DOHH2 (cell line): ENCODE data around the gene PLIN5.
A peak's percentile ranks its signal among the peaks of the same experiment; 100 is the strongest.

Experiments used
- H3F3A ChIP-seq: fragments of 200-600 bp; sonication (generic), shearing (Covaris generic); 2 replicates; pipeline ENCODE4 v1.6.0; 2016; ENCODE audit warnings: antibody characterized with exemption, mild to moderate bottlenecking; ENCODE audit not compliant: control insufficient read depth, insufficient read depth
- H3K27ac ChIP-seq: fragments of 200-600 bp; sonication (generic); 2 replicates; pipeline ENCODE4 v1.5.1; 2014; ENCODE audit warnings: low read depth, mild to moderate bottlenecking, low read length, moderate library complexity
- H3K27me3 ChIP-seq: fragments of 200-600 bp; sonication (generic); 2 replicates; pipeline ENCODE4 v1.6.1; 2014; ENCODE audit warnings: mild to moderate bottlenecking, low read length, mixed read lengths; ENCODE audit not compliant: control insufficient read depth
- H3K36me3 ChIP-seq: fragments of 200-600 bp; sonication (generic); 2 replicates; pipeline ENCODE4 v1.6.1; 2014; ENCODE audit warnings: mild to moderate bottlenecking, low read length, moderate library complexity, mixed read lengths; ENCODE audit not compliant: control insufficient read depth
- H3K4me1 ChIP-seq: fragments of 200-600 bp; sonication (generic); 2 replicates; pipeline ENCODE4 v1.6.1; 2014; ENCODE audit warnings: mild to moderate bottlenecking, low read length, mixed read lengths; ENCODE audit not compliant: control insufficient read depth
- H3K4me2 ChIP-seq: fragments of 200-600 bp; sonication (generic); 2 replicates; pipeline ENCODE4 v1.6.0; 2014; ENCODE audit warnings: mild to moderate bottlenecking, low read length, moderate library complexity
- H3K4me3 ChIP-seq: fragments of 200-600 bp; sonication (generic); 2 replicates; pipeline ENCODE4 v1.5.1; 2014; ENCODE audit warnings: mild to moderate bottlenecking, low read length, mixed read lengths
- H3K79me2 ChIP-seq: fragments of 200-600 bp; sonication (generic); 2 replicates; pipeline ENCODE4 v1.6.1; 2014; ENCODE audit warnings: mild to moderate bottlenecking, low read length, mixed read lengths; ENCODE audit not compliant: control insufficient read depth
- H3K9me2 ChIP-seq: fragments of 200-600 bp; sonication (generic); replicated peaks from 2 replicates; pipeline ENCODE4 v1.6.1; 2014; ENCODE audit warnings: mild to moderate bottlenecking, low read length, mixed read lengths; ENCODE audit not compliant: control insufficient read depth
- H3K9me3 ChIP-seq: fragments of 200-600 bp; sonication (generic); 2 replicates; pipeline ENCODE4 v1.6.1; 2014; ENCODE audit warnings: antibody characterized with exemption, low read length, mixed read lengths; ENCODE audit not compliant: control insufficient read depth, insufficient read depth
- H4K20me1 ChIP-seq: fragments of 200-600 bp; sonication (generic); 2 replicates; pipeline ENCODE4 v1.6.0; 2014; ENCODE audit warnings: low read depth, mild to moderate bottlenecking, antibody characterized with exemption, low read length, moderate library complexity; ENCODE audit not compliant: control insufficient read depth, insufficient read depth
- CTCF ChIP-seq: fragments of 200-600 bp; sonication (generic); IDR thresholded peaks from one replicate; pipeline ENCODE4 v1.5.1; 2014; ENCODE audit warnings: antibody characterized with exemption, mild to moderate bottlenecking, low read depth, low read length; ENCODE audit not compliant: poor library complexity, severe bottlenecking
- EZH2phosphoT487 ChIP-seq: fragments of 200-600 bp; sonication (generic); IDR thresholded peaks from 2 replicates; pipeline ENCODE4 v1.6.1; 2017; ENCODE audit warnings: borderline replicate concordance, mild to moderate bottlenecking, antibody characterized with exemption, low read length, moderate library complexity, mixed read lengths

PLIN5 gene

GRCh38 chr19:4534836-4535658, at the start of gene PLIN5:
Gene PLIN5 (minus strand): TSS chr19:4535224. CDS start chr19:4534074, 1,150 bp downstream.
- Histone ChIP-seq H3K27ac (no peak within 1 kb of the TSS), H3K36me3 (no peaks in the 10 kb centered on the region), H3K79me2 (no peaks in the 10 kb centered on the region), H3F3A (no peaks in the 10 kb centered on the region), H3K9me3 (no peaks in the 10 kb centered on the region), H3K4me2 (peak within 1 kb of the TSS; percentile 1), H3K27me3 (0 out of 2 replicates have a peak, but pooled peaks cover 2% of the 10 kb centered on the region), H3K9me2 (no peaks in the 10 kb centered on the region), H4K20me1 (no peaks in the 10 kb centered on the region), H3K4me1 (peaks cover 18% of the 10 kb centered on the region), H3K4me3 (peak within 1 kb of the TSS; percentile 2; the same call in 1 of the 2 replicates)
- TF ChIP-seq EZH2phosphoT487, result no peak
- peak; percentile 17 for TF ChIP-seq CTCF

GRCh38 chr19:4583961-4584669, 49.1 kb upstream of the PLIN5 start:
- Histone ChIP-seq H4K20me1 (no peaks in the 10 kb centered on the region), H3F3A (0 out of 2 replicates have a peak, but pooled peaks cover 3% of the 10 kb centered on the region), H3K9me3 (no peaks in the 10 kb centered on the region), H3K36me3 (no peaks in the 10 kb centered on the region), H3K4me1 (peaks cover 9% of the 10 kb centered on the region), H3K9me2 (no peaks in the 10 kb centered on the region), H3K79me2 (no peaks in the 10 kb centered on the region), H3K4me2 (peak overlapping the region; percentile 69), H3K27ac (no peak overlapping the region), H3K4me3 (peak overlapping the region; percentile 62), H3K27me3 (peaks cover 69% of the 10 kb centered on the region)
- TF ChIP-seq CTCF, result no peak
- no peak for TF ChIP-seq EZH2phosphoT487

GRCh38 chr19:4582980-4583842, 48.2 kb upstream of the PLIN5 start:
- no peak overlapping the region for H3K4me3 ChIP-seq
- H3K4me2 ChIP-seq, result no peak overlapping the region
- H3K9me3 ChIP-seq, result no peaks in the 10 kb centered on the region
- TF ChIP-seq EZH2phosphoT487 (no peak), CTCF (no peak)
- H3K36me3 ChIP-seq, result no peaks in the 10 kb centered on the region
- H4K20me1 ChIP-seq, result no peaks in the 10 kb centered on the region
- peaks cover 9% of the 10 kb centered on the region for H3K4me1 ChIP-seq
- H3K27me3 ChIP-seq, result peaks cover 68% of the 10 kb centered on the region
- H3K79me2 ChIP-seq, result no peaks in the 10 kb centered on the region
- no peaks in the 10 kb centered on the region for H3K9me2 ChIP-seq
- no peak overlapping the region for H3K27ac ChIP-seq
- H3F3A ChIP-seq, result 0 out of 2 replicates have a peak, but pooled peaks cover 3% of the 10 kb centered on the region
